NCI-H2196 (cell line): ENCODE results near the gene CLIC3.
A peak's percentile ranks its signal among the peaks of the same experiment; 100 is the strongest.

Experiments used
- DNase-seq: peaks from one replicate; lab custom pipeline; 2025; ENCODE audit not compliant: unreplicated experiment; lab: John Stamatoyannopoulos, UW

The CLIC3 gene

GRCh38 chr9:137018761-137019559 lies 22.6 kb upstream of the CLIC3 start:
- DNase-seq: no peak

- DNase-seq: no peak
Observed at GRCh38 chr9:137017791-137018497, 21.6 kb upstream of the CLIC3 start.

GRCh38 chr9:137017071-137017470 lies 20.7 kb upstream of the CLIC3 start:
- DNase-seq: no peak

- no peak for DNase-seq
Observed at GRCh38 chr9:137016436-137016835, 20.1 kb upstream of the CLIC3 start.

GRCh38 chr9:137015976-137016375 lies 19.6 kb upstream of the CLIC3 start:
- DNase-seq: no peak

- no peak for DNase-seq
Observed at GRCh38 chr9:137015540-137015930, 19.2 kb upstream of the CLIC3 start.

- no peak for DNase-seq
Observed at GRCh38 chr9:137014776-137015539, 18.6 kb upstream of the CLIC3 start.

- DNase-seq: no peak
Observed at GRCh38 chr9:137014166-137014565, 17.8 kb upstream of the CLIC3 start.

- no peak for DNase-seq
Observed at GRCh38 chr9:137013571-137013940, 17.2 kb upstream of the CLIC3 start.

- DNase-seq: no peak
Observed at GRCh38 chr9:137012694-137013570, 16.6 kb upstream of the CLIC3 start.

GRCh38 chr9:137011907-137012675 lies 15.7 kb upstream of the CLIC3 start:
- no peak for DNase-seq

- no peak for DNase-seq
Observed at GRCh38 chr9:137011156-137011555, 14.8 kb upstream of the CLIC3 start.

GRCh38 chr9:137009938-137010732 lies 13.8 kb upstream of the CLIC3 start:
- no peak for DNase-seq

- DNase-seq: no peak
Observed at GRCh38 chr9:137009217-137009616, 12.8 kb upstream of the CLIC3 start.

- DNase-seq: no peak
Observed at GRCh38 chr9:137008312-137008711, 11.9 kb upstream of the CLIC3 start.

- DNase-seq: no peak
Observed at GRCh38 chr9:137007816-137008270, 11.5 kb upstream of the CLIC3 start.

- DNase-seq: peak; percentile 43
Observed at GRCh38 chr9:137007108-137007815, 10.9 kb upstream of the CLIC3 start.
